HG03354 (cell line): ENCODE measurements around the gene CPNE8.
A peak's percentile ranks its signal among the peaks of the same experiment; 100 is the strongest.
"Not testable (repeated sequence)": the region's sequence is repeated elsewhere in the genome, so short reads cannot be mapped to it uniquely, and the experiment has no call there.

Experiments
- ATAC-seq: cut with Tn5 transposase; IDR thresholded peaks from one replicate; pipeline ENCODE4 v1.9.1; 2021; ENCODE audit warnings: mild to moderate bottlenecking; ENCODE audit not compliant: unreplicated experiment, poor library complexity, severe bottlenecking

CPNE8 gene

GRCh38 chr12:38759621-38760020, 145.8 kb downstream of the CPNE8 start:
- no peak for ATAC-seq

- ATAC-seq = no peak
Observed at GRCh38 chr12:38746744-38747143, 158.6 kb downstream of the CPNE8 start.

GRCh38 chr12:38745601-38746000, 159.8 kb downstream of the CPNE8 start:
- ATAC-seq = no peak

GRCh38 chr12:38744041-38744440, 161.3 kb downstream of the CPNE8 start:
- no peak for ATAC-seq

GRCh38 chr12:38742496-38742895, 162.9 kb downstream of the CPNE8 start:
- not testable (repeated sequence) for ATAC-seq

GRCh38 chr12:38736821-38737220, 168.6 kb downstream of the CPNE8 start:
- no peak for ATAC-seq

GRCh38 chr12:38732761-38733160, 172.6 kb downstream of the CPNE8 start:
- ATAC-seq = no peak

GRCh38 chr12:38728894-38729293, 176.5 kb downstream of the CPNE8 start:
- ATAC-seq = no peak

- ATAC-seq = no peak
Observed at GRCh38 chr12:38721611-38722252, 183.7 kb downstream of the CPNE8 start.

- ATAC-seq = no peak
Observed at GRCh38 chr12:38720661-38721060, 184.7 kb downstream of the CPNE8 start.

GRCh38 chr12:38713294-38713693, 192.1 kb downstream of the CPNE8 start:
- ATAC-seq = no peak

GRCh38 chr12:38711054-38711453, 194.3 kb downstream of the CPNE8 start:
- ATAC-seq = peak; percentile 93

GRCh38 chr12:38708466-38708865, 196.9 kb downstream of the CPNE8 start:
- ATAC-seq = no peak

GRCh38 chr12:38707648-38708047, 197.7 kb downstream of the CPNE8 start:
- ATAC-seq = no peak

GRCh38 chr12:38697289-38697688, 208.1 kb downstream of the CPNE8 start:
- ATAC-seq = no peak

GRCh38 chr12:38695057-38695456, 210.3 kb downstream of the CPNE8 start:
- ATAC-seq = no peak

GRCh38 chr12:38691164-38691563, 214.2 kb downstream of the CPNE8 start:
- no peak for ATAC-seq

- ATAC-seq = no peak
Observed at GRCh38 chr12:38690646-38691045, 214.7 kb downstream of the CPNE8 start.

- no peak for ATAC-seq
Observed at GRCh38 chr12:38689704-38690103, 215.7 kb downstream of the CPNE8 start.

GRCh38 chr12:38689195-38689594, 216.2 kb downstream of the CPNE8 start:
- ATAC-seq = no peak

GRCh38 chr12:38682521-38682920, 222.9 kb downstream of the CPNE8 start:
- no peak for ATAC-seq

- ATAC-seq = no peak
Observed at GRCh38 chr12:38669530-38669929, 235.9 kb downstream of the CPNE8 start.
